Stomach (tissue), 4 donors: Measurements from ENCODE around the gene HORMAD1.

Experiments
- CTCF ChIP-seq, 7 experiments: fragments of 450-650 bp in 4 of 7; fragments of 200-600 bp in 3 of 7; sonication (generic) in 3 of 7; IDR thresholded peaks; one replicate each; pipeline ENCODE4 v1.5.1; 2016 to 2019; ENCODE audit warnings: antibody characterized with exemption in 7 of 7, control low read depth in 2 of 7, mild to moderate bottlenecking in 1 of 7
- POLR2A ChIP-seq, 4 donors: fragments of 450-650 bp; IDR thresholded peaks; one replicate each; pipeline ENCODE4 v1.6.1; 2016; ENCODE audit warnings: antibody characterized with exemption in 4 of 4, control low read depth in 2 of 4, mild to moderate bottlenecking in 1 of 4, moderate library complexity in 1 of 4

DNA sequence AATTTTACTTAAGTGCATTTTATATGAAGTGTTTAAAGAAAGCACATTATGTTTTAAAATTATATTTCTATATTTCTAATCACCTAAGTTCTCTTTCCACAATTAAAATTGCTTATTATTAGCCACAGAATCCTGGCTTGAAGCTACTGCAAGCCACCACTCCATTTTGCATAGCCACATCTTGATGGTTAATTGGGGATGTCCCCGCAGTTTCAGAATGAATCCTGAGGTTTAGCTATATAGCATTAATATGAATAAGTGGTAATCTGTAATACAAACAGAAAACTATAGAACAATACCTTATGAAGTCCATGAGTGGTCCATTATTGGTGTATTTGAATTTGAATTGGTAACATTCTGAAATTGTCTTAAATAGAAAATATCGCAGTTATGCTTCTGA is 12.1 kb downstream of the HORMAD1 start:
- TF ChIP-seq POLR2A (IDR thresholded peaks at IDR 0.05), result no peak
- TF ChIP-seq CTCF (IDR thresholded peaks at IDR 0.05), result no peak
